ACC112 (cell line): ENCODE measurements around the gene FBXW4.
A peak's percentile ranks its signal among the peaks of the same experiment; 100 is the strongest.

Experiments used
- H2AFZ ChIP-seq: fragments of 200-600 bp; sonication (generic); one replicate; pipeline ENCODE4 v1.6.0; 2017; ENCODE audit warnings: antibody characterized with exemption, low read length; ENCODE audit not compliant: unreplicated experiment
- H3K27ac ChIP-seq: fragments of 200-600 bp; sonication (generic); 2 replicates; pipeline ENCODE4 v1.5.1; 2014; ENCODE audit warnings: low read depth, mild to moderate bottlenecking, antibody characterized with exemption, low read length, moderate library complexity
- H3K27me3 ChIP-seq: fragments of 200-600 bp; sonication (generic); 2 replicates; pipeline ENCODE4 v1.6.1; 2014; ENCODE audit warnings: mild to moderate bottlenecking, antibody characterized with exemption, low read length, moderate library complexity, mixed read lengths; ENCODE audit not compliant: insufficient read depth
- H3K36me3 ChIP-seq: fragments of 200-600 bp; sonication (generic); 2 replicates; pipeline ENCODE4 v1.6.1; 2016; ENCODE audit warnings: mild to moderate bottlenecking, antibody characterized with exemption, low read length, moderate library complexity, mixed read lengths; ENCODE audit not compliant: insufficient read depth
- H3K4me1 ChIP-seq: fragments of 200-600 bp; sonication (generic); one replicate; pipeline ENCODE4 v1.6.1; 2016; ENCODE audit warnings: low read length, mixed read lengths; ENCODE audit not compliant: insufficient read depth, unreplicated experiment, control insufficient read depth
- H3K4me3 ChIP-seq: fragments of 200-600 bp; sonication (generic); 2 replicates; pipeline ENCODE4 v1.5.1; 2014; ENCODE audit warnings: mild to moderate bottlenecking, low read depth, low read length
- H3K79me2 ChIP-seq: fragments of 200-600 bp; sonication (generic); one replicate; pipeline ENCODE4 v1.6.0; 2016; ENCODE audit warnings: low read length; ENCODE audit not compliant: control insufficient read depth, unreplicated experiment, insufficient read depth

Gene FBXW4

DNA sequence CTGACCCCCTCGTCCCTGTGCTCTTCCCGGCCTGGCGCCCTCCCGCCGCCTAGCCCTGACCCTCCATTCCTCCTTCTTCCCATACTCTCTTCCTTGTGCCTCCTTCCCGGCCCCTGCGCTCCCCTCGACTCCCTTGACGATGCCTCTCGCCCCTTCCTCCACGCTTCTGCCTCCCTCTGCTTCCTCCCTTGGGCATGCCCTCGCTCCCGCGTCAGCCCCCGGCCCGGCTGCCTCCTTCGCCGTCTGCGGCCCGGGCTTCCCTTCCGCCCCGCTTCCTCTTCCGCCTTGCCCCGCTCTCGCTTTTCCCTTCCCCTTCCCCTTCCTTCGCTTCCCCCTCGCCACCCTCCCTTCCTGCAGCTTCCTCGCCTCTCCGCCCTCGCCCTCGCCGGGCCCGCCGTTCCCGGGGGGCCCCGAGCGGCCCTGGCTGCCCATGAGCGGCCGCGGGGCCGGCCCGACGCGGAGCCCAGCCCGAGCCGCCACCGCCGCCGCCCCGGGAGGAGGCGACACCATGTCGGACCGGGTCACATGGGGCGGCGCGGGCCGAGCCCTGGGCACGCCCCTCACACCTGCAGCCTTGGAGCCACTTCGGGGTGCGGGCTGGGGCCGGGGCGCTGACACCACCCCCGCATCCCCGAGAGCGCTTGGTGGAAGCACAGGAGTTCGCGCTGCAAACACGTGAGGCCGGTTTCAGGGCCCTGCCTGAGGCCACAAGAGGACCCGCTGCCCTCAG lies at the start of gene FBXW4:
TSS of gene FBXW4 (minus strand) at position 497 of the 730 bp plus-strand sequence. CDS start at position 432, 65 bp downstream.
- H3K79me2 ChIP-seq: peaks cover 60% of the 10 kb centered on the region
- H3K27me3 ChIP-seq: no peaks in the 10 kb centered on the region
- peaks cover 14% of the 10 kb centered on the region for H3K4me1 ChIP-seq
- no peaks in the 10 kb centered on the region for H3K36me3 ChIP-seq
- peak within 1 kb of the TSS; percentile 73 for H3K27ac ChIP-seq
- peak within 1 kb of the TSS; percentile 89 for H3K4me3 ChIP-seq
- peak within 1 kb of the TSS; percentile 82 for H2AFZ ChIP-seq

GRCh38 chr10:101744267-101744666 lies 49.3 kb upstream of the FBXW4 start:
- Histone ChIP-seq H3K27ac (no peak overlapping the region), H3K4me3 (no peak overlapping the region), H3K79me2 (no peaks in the 10 kb centered on the region), H3K4me1 (no peaks in the 10 kb centered on the region), H2AFZ (no peak overlapping the region), H3K27me3 (peaks cover 19% of the 10 kb centered on the region), H3K36me3 (no peaks in the 10 kb centered on the region)

GRCh38 chr10:101741938-101742337 lies 47.0 kb upstream of the FBXW4 start:
- Histone ChIP-seq H3K4me3 (no peak overlapping the region), H3K27ac (no peak overlapping the region), H2AFZ (no peak overlapping the region), H3K79me2 (no peaks in the 10 kb centered on the region), H3K4me1 (no peaks in the 10 kb centered on the region), H3K36me3 (no peaks in the 10 kb centered on the region), H3K27me3 (peaks cover 19% of the 10 kb centered on the region)

DNA sequence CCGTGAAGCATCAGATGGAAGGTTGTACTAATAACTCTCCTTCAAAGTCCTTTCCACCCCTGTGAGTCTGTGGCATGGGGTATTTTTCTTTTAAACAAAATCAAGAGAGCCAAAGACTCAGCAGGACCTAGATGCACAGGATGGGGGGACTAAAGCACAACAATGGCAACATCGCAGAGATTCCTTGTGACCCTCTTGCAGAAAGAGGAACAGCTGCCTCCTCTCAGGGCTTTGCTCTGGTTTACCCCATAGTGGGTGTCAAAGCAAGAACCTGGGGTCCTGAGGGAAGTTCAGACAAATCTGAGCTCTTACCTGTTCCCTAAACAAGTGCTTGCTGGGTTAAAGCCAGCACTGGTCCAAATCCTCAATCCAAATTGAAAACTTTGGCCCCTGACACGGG lies 41.7 kb upstream of the FBXW4 start:
- H3K79me2 ChIP-seq: no peaks in the 10 kb centered on the region
- no peaks in the 10 kb centered on the region for H3K36me3 ChIP-seq
- no peaks in the 10 kb centered on the region for H3K4me1 ChIP-seq
- H3K4me3 ChIP-seq: no peak overlapping the region
- no peak overlapping the region for H3K27ac ChIP-seq
- H2AFZ ChIP-seq: no peak overlapping the region
- H3K27me3 ChIP-seq: peaks cover 12% of the 10 kb centered on the region

- Histone ChIP-seq H3K27ac (no peak overlapping the region), H3K36me3 (no peaks in the 10 kb centered on the region), H3K4me3 (no peak overlapping the region), H3K4me1 (no peaks in the 10 kb centered on the region), H3K79me2 (no peaks in the 10 kb centered on the region), H2AFZ (no peak overlapping the region), H3K27me3 (no peaks in the 10 kb centered on the region)
Measured at GRCh38 chr10:101732096-101732495, 37.1 kb upstream of the FBXW4 start.

DNA sequence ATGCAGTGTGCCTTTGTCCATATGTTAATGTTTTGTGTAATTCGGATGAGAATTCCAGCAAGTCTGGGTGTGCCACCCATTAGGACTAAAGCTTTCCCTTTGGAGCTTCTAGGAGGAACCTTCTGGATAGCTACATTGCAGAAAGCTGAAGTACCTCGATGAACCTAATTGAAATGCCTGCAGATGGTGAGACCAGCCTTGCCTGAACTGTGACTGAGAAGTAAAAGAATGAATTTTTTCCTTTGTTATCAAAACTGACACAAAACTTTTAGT lies 31.1 kb upstream of the FBXW4 start:
- H3K4me1 ChIP-seq: no peaks in the 10 kb centered on the region
- H3K27me3 ChIP-seq: no peaks in the 10 kb centered on the region
- H3K79me2 ChIP-seq: no peaks in the 10 kb centered on the region
- no peaks in the 10 kb centered on the region for H3K36me3 ChIP-seq
- H3K27ac ChIP-seq: no peak overlapping the region
- H3K4me3 ChIP-seq: no peak overlapping the region
- no peak overlapping the region for H2AFZ ChIP-seq

GRCh38 chr10:101725296-101726114 lies 30.5 kb upstream of the FBXW4 start:
- H3K27me3 ChIP-seq: no peaks in the 10 kb centered on the region
- H3K4me1 ChIP-seq: no peaks in the 10 kb centered on the region
- no peak overlapping the region for H2AFZ ChIP-seq
- no peak overlapping the region for H3K4me3 ChIP-seq
- H3K36me3 ChIP-seq: no peaks in the 10 kb centered on the region
- no peak overlapping the region for H3K27ac ChIP-seq
- no peaks in the 10 kb centered on the region for H3K79me2 ChIP-seq

GRCh38 chr10:101724446-101724845 lies 29.5 kb upstream of the FBXW4 start:
- Histone ChIP-seq H3K27ac (no peak overlapping the region), H3K36me3 (no peaks in the 10 kb centered on the region), H2AFZ (no peak overlapping the region), H3K4me3 (no peak overlapping the region), H3K4me1 (no peaks in the 10 kb centered on the region), H3K79me2 (no peaks in the 10 kb centered on the region), H3K27me3 (no peaks in the 10 kb centered on the region; the same call in 1 of the 2 replicates)

DNA sequence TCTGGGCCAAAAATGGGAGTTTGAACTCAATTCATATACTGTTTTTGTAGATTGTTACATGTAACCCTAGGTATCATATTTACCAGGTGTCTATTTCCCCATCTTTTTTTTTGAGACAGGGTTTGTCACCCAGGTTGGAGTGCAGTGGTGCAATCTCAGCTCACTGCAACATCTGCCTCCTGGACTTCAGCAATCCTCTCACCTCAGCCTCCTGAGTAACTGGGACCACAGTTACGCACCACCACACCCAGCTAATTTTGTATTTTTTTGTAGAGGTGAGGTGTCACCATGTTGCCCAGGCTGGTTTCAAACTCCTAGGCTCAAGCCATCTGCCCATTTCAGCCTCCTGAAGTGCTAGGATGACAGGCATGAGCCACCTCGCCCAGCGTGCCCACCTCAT lies 28.2 kb upstream of the FBXW4 start:
- H3K36me3 ChIP-seq: no peaks in the 10 kb centered on the region
- no peaks in the 10 kb centered on the region; the same call in 1 of the 2 replicates for H3K27me3 ChIP-seq
- no peaks in the 10 kb centered on the region for H3K4me1 ChIP-seq
- H2AFZ ChIP-seq: no peak overlapping the region
- H3K27ac ChIP-seq: no peak overlapping the region
- no peak overlapping the region for H3K4me3 ChIP-seq
- H3K79me2 ChIP-seq: no peaks in the 10 kb centered on the region

- H2AFZ ChIP-seq: no peak overlapping the region
Measured at GRCh38 chr10:101721806-101722205, 26.8 kb upstream of the FBXW4 start.

More at GRCh38 chr10:101721806-101722205, 26.8 kb upstream of the FBXW4 start:
- Histone ChIP-seq H3K36me3 (no peaks in the 10 kb centered on the region), H3K4me3 (no peak overlapping the region), H3K79me2 (no peaks in the 10 kb centered on the region), H3K27ac (no peak overlapping the region), H3K4me1 (no peaks in the 10 kb centered on the region), H3K27me3 (no peaks in the 10 kb centered on the region; the same call in 1 of the 2 replicates)
